AG10803 (cell line): ENCODE results near the gene DDX59.

Source experiments
- DNase-seq: peaks from one replicate; pipeline ENCODE4 v3.0.0; 2010; ENCODE audit warnings: low read depth
- H3K4me3 ChIP-seq: 2 replicates; pipeline ENCODE4 v1.5.1; 2011; ENCODE audit warnings: mild to moderate bottlenecking, low read length, control low read depth
- TF ChIP-seq, protein P1 (sequence below): conservative IDR thresholded peaks from 2 replicates; pipeline ENCODE4 v1.5.1; 2011; ENCODE audit warnings: mild to moderate bottlenecking, low read length, control low read depth, inconsistent platforms

DDX59 gene

DNA sequence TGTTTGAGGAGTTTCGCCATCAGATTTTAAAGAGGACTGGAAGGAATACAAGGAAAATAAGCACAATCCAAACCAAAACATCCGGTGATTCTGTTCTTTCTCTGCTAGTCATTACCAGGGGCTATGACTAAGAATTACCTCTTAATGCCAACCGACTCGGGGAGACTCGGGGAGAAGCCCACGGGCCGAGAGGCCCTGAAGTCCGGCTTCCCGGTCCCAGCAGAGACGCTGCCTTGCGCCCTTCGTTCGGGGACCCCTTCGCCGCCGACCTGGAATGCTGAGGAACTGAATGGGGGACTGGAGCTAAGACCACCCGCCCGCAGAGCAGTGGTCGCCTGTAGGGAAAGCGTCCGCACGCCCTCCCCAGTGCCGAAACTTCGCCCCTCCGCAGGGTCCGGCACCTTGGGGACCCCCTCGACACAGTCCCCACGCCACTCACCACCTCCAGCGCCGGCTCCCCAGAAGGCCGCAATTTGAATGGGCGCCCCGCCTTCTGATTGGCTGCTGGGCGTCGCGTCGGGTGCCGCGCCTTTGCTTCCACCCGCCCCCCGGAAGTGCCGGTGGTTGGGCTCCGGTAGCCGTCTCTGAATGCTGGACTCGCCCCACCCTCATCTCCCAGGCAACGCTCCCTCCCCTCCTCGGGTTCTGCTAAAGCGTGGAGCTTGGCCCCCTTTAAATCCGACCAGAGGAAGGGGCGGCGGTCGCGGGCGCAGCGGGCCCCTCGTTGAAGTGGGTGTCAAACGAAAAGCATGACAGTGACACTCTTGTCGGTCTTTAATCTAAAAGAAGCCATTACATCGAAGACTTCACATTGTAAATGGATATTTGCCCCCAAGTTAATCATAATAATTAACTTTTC, 49.2 kb downstream of the DDX59 start, which contains the start of gene KIF14:
Gene KIF14, minus strand, starts transcription at position 479 of the 859 bp plus-strand sequence. CDS start 2,028 bp downstream, outside the sequence.
- peak within 1 kb of the TSS; percentile 87 for H3K4me3 ChIP-seq
- TF ChIP-seq, protein P1, sequence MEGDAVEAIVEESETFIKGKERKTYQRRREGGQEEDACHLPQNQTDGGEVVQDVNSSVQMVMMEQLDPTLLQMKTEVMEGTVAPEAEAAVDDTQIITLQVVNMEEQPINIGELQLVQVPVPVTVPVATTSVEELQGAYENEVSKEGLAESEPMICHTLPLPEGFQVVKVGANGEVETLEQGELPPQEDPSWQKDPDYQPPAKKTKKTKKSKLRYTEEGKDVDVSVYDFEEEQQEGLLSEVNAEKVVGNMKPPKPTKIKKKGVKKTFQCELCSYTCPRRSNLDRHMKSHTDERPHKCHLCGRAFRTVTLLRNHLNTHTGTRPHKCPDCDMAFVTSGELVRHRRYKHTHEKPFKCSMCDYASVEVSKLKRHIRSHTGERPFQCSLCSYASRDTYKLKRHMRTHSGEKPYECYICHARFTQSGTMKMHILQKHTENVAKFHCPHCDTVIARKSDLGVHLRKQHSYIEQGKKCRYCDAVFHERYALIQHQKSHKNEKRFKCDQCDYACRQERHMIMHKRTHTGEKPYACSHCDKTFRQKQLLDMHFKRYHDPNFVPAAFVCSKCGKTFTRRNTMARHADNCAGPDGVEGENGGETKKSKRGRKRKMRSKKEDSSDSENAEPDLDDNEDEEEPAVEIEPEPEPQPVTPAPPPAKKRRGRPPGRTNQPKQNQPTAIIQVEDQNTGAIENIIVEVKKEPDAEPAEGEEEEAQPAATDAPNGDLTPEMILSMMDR, result no peak
- peak; percentile 84 for DNase-seq

DNA sequence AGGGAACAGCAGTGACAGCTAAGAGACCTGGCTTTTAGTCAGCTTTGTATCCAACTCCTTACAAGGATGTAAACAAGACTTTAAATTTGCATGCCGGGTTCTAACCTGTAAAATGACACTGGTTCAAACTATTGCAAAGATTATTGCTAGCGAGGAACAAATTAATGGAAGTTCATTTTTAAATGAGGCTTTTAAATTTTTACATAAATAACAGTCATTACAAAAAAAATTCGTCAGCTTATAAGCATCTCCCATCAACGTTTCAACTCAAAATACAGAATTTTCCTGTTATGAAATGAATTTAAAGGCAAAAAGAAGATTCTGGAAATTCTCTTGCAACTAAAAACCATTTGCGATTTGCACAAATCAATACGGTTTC, 49.8 kb downstream of the DDX59 start:
- peak overlapping the region; percentile 87 for H3K4me3 ChIP-seq
- DNase-seq, result no peak
- TF ChIP-seq, protein P1, result no peak

DNA sequence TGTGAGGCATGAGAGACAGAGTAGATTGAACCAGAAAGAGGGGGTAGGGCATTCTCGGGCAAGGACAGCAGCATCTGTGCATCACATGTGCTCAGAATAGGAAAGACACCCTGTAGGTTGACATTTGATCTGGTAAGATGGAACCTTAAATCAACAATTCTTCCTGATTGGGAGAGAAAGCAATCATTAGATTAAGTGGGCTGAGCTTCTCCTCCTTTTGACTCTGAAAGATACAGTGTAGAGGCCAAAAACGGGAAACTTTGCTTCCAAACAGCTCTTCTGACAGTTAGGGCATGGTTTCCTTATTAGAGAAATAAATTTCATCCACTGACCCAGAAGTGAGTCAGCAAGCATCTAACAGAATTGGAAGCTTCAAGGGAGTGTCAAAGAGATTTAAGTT, 58.9 kb downstream of the DDX59 start:
- TF ChIP-seq, protein P1, result no peak
- peak; percentile 73 for DNase-seq

DNA sequence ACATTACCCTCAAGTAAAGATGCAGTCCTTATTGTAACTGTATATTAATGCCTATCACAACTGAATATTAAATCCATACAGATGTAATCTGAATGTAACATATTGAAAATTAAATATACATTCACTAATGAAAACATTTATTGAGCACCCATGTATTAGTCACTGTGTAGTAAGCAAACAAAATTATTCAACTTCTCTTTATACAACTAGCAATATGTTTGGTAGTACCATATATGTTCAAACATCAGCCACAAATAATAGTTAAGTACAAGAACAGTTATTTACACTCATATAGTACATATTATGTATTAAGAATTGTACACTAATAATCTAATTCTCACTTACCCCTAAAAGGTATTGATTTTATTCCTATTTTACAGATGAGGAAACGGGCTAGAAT, 67.1 kb downstream of the DDX59 start:
- H3K4me3 ChIP-seq, result no peak overlapping the region
- TF ChIP-seq, protein P1, result no peak
- no peak for DNase-seq

More for the DNA sequence above, 58.9 kb downstream of the DDX59 start:
- H3K4me3 ChIP-seq, result peak overlapping the region; percentile 19
